Measurements from ENCODE around the gene DMPK.
A peak's percentile ranks its signal among the peaks of the same experiment; 100 is the strongest.

The DMPK gene, protein sequence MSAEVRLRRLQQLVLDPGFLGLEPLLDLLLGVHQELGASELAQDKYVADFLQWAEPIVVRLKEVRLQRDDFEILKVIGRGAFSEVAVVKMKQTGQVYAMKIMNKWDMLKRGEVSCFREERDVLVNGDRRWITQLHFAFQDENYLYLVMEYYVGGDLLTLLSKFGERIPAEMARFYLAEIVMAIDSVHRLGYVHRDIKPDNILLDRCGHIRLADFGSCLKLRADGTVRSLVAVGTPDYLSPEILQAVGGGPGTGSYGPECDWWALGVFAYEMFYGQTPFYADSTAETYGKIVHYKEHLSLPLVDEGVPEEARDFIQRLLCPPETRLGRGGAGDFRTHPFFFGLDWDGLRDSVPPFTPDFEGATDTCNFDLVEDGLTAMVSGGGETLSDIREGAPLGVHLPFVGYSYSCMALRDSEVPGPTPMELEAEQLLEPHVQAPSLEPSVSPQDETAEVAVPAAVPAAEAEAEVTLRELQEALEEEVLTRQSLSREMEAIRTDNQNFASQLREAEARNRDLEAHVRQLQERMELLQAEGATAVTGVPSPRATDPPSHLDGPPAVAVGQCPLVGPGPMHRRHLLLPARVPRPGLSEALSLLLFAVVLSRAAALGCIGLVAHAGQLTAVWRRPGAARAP

DNA sequence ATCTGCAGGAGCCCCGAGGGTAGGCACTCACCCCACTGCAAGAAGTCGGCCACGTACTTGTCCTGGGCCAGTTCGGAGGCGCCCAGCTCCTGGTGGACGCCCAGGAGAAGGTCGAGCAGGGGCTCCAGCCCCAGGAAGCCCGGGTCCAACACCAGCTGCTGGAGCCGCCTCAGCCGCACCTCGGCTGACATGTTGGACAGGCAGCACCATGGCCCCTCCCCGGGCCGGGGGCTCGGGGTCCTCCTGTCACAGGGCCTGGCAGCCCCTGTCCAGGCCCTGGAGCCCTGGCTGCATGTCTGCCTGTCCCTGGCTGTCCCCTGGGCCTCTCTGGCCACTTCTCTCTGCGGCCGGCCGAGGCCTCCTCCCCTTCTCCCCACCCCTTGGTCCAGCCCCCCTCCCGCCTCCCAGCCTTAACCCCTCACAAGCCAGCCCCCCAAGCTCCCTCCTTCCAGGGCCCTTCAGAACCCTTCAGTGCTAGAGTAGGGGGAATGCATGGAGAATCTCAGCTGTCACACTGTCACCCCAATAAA, at the start of gene DMPK:
Gene DMPK (minus strand): TSS at position 329 of the 530 bp plus-strand sequence. CDS start 138 bp downstream, at position 191.
- no peak for DNase-seq

DNA sequence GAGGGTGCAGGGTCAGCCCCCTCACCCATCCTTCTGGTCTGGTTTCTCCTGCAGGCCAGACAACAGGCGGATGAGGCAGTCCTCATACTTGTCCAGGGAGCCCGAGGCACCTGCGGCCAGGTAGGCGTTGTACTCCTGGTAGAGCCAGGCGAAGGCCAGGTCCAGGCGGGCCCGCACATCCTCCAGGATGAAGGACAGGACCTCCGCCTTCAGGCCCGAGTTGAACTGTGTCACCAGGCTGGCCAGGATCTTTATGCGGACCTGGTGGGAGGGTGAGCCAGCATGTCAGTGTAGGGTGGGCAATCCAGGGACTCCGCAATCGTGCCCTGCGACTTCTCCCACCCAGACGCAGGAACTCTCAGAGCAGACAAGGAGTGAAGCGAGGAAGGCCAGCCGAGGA, 46.7 kb upstream of the DMPK start:
- DNase-seq, result no peak

DNA sequence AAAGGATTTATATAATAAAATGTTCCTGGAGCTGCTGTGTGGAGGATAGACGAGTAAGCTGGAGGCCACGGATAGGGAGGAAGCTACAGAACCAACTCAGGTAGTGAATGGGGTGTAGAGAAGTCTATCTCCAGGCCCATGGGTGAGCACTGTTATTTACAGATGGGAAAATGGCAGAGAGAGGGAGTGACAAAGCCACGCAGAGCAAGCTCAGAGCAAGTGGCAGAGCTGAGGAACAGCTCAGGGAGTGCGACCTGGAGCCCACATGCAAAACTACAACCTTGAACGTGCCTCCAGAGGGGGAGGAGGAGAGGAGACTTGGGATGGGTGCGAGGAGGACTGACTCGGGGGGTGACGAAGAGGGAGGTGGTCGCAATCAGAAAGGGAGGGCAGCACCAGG, 46.2 kb upstream of the DMPK start:
- no peak for DNase-seq

DNA sequence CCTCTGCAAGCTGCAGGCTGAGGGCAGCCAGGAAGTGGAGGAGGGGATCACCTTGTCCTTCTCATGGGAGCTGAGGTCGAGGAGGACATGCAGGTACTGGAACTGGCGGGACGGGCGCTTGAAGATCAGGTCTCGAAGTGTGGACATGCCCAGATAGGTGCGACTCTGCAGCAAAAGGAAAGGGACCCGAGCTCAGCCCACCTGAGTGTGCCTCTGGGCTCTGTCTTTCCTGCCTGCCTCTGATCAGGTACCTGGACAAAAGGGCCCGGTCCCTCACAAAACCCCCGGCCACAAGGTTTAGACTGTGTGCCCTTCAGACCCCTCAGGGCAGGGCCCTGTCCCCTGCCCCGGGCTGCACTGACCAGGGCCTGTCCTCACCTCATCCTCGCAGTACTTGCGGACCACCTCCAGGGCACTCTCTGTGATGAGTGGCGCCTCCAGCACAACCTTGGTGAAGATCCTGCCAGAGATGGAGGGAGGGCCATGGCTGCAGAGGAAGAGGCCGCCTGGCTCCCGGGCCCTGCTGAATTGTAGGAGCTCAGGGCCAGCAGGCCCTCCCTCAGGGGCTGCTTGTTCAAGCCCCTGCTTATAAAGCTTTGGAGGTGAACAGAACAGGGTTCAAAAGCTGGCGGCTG, 45.3 kb upstream of the DMPK start:
- DNase-seq, result no peak

DNA sequence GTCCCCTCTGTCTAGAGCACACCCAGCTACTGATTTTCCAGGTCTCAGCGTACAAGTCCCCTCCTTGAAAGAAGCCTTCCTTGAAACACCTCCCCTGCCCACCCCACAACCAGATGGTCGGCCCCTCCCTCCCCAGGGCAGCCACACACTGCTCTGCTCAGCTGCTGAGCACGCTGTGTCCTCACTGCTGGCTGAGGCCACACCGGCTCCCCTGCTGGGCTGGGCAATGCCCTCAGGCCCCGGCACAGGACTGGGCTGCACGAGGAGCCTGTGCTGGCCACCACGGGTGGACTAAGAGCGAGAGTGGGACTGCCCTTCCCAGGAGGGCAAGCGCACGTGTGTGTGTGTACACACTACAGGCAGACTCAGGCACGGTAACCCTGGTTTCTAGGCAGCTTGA, 44.6 kb upstream of the DMPK start:
- DNase-seq, result no peak

DNA sequence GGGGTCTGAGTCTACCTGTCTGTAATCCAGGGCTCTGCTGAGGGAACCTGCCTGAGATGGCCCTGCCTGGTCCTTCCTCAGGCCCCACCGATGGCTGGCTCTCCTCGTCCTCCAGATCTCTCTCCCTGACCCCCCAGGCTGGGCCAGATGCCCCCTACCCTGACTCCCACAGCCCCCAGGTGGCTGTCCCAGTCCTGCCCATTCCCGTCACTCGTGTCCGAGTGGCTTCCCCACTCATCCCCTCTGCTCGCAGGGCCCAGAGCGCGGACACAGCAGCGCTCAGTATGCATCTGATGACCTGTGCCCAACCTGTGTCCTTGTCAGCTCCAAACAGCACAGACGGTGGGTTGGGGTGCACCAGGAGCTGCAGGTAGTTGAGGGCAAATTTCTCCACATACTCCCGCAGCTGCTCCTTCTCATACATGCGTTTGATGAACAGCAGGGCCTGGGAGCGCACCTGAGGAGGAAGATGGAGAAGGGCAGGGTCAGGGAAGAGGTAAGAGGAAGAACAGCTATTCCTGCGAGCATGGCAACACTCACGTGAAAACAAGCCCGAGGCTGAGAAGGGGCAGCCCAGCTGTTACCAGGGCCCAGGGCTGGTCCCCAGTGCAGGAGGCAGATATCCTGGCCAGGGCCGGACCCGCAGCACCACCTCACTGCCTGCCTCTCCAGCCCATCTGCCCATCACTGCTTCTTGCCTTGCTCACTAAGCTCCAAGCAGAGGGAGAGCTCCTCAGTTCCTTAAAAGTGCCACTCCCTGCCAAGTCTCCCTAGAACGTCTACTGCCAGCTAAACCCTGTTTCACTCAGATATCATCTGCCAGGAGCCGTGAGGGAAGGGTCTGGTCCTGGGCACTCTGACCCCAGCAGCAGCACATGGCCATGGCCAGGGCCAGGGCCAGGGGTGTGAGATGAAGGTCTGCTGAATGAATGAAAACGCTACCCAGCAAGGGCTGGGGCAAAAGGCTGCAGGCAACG, 43.9 kb upstream of the DMPK start:
- DNase-seq, result no peak

DNA sequence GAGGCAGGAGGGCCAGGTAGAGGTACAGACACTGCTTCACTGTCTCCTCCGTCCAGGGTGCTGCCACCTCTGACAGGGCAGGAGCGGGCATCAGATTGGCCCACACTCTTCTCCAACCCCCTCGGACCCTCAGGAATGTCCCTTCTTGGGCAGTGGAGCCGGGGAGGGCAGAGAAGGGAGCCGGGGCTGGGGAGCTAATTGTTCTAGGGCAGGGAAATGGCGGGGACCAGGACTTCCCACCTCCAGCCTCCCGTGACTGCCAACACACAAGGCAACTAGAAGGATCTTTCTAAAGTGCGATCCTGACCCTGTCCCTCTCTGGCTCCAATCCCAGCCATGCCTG, 42.9 kb upstream of the DMPK start:
- DNase-seq, result no peak

DNA sequence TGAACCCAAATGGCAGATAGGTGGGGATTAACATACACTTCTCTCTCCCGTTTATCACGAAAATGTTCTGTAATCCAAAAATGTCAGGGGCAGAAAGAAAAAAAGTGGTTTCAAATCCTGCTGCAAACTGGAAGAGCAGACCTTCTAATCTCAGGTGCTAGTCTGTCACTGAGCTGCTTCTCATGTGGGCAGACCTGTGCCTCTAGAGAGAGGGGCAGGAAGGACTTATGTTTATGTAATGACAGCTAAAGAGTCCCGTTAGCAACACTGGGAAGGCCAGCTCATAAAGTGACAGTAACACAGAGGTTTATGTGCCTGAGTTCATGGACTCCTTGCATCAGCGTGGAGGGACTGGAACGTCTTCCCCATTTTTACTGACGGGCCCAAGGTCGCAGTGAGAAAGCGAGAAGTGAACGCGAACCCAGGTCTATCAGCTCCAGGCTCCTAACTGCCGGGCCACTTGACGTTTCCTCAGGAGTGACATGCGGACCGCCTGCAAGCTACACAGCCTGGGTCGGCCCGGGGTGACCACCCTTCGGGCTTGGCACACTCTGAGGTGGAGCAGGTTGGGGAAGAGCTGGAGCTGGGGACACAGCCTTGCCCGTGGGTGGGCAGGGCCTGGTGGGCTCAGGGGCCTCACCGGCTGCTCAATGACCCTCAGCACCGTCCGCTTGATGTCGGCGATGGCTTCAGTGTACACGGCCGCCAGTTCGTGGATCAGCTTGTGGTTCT, 42.4 kb upstream of the DMPK start:
- no peak for DNase-seq

DNA sequence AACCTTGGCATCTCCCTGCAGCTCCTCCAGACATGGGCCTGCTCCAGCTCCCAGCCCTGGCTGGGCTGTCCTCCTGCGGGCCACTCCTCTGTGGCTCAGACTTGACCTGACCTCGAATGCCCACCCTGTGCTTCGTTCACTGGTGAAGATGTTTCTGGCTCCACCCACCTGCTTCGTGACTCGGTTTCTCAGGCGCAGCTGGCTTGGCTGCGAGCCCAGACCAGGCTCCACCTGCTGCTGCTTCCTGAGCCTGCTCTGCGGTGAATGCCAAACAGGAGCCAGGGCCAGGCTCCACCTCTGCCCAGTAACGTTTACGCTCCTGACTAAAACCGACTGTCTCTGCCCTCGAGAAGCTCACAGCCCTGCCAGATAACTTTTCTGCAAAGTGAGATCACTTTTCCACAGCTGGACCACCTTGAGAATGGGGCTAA, 41.8 kb upstream of the DMPK start:
- no peak for DNase-seq

DNA sequence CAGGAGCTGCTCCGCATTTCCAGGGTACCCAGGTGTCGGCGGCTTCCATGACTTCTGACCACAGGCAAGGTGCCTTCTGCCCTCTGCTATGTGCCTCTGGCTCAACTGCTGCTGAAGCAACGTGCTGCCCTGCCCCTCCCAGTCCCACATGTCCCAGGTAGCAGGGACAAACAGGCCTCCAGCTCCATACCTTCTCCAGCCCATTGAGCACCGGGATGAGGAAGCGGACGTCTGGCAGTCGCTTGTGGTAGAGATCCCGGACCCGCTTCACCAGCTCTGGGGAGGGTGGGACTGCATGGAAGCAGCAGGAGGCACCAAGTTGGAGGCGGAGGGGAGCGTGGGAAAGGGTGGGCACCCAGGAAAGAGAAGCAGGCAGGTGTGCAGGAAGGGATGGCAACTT, 40.9 kb upstream of the DMPK start:
- DNase-seq, result no peak

DNA sequence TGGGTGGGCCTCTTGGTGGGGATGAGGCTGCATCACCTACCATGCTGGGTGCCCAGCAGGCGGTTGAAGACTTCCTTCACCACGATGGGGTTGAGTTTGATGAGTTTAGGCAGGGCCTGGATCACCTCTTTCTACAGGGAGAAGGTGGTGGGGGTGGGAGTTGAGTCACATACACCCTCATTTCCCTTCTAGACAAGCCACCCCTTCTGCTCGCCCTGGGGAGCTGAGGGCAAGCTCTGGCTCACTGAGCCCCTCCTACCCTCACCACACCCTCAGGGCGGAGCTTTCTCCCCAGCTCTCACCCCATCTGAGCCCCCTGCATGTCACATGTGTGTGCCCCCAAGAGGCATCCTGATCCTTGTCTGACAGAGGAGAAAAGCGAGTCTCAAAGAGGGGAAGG, 40.4 kb upstream of the DMPK start:
- no peak for DNase-seq

DNA sequence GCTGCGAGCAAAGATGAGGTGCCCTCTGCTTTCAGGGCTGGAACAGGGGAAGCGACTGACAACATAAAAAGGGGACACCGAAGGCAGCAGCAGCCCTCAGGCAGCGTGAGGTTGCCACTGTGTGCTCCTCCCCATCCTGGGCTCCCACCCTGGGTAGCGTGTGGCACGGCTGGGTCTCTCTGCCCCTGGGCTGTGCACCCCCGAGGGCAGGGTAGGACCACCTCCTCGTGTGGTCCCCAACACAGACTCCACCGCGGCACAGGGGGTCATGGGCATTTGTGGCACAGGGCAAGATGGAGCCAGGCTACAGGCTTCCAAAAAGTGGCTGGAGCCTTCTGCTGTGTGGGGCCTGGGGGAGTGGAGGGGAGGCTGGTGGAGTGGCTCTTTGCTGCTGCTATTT, 39.3 kb upstream of the DMPK start:
- no peak for DNase-seq

DNA sequence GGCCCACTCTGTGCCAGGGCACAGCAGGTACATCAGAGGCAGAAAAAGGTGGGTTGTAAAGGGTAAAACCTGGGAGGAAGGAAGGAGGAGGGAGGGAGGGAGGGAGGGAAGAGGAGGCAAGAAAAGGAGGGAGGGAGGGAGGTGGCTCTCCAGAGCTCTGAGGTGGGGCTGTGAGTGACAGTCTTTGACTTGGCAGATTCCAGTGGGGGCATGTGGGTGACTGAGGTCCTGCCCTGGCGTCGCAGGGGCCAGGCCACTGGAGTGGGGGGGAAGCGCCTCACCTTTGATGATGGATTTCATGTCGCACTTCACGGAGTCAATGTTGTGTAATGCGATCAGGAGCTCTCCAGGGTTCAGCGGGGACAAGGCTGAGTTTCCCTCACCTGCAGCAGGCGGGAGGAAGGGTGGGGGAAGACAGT, 38.8 kb upstream of the DMPK start:
- DNase-seq, result no peak

DNA sequence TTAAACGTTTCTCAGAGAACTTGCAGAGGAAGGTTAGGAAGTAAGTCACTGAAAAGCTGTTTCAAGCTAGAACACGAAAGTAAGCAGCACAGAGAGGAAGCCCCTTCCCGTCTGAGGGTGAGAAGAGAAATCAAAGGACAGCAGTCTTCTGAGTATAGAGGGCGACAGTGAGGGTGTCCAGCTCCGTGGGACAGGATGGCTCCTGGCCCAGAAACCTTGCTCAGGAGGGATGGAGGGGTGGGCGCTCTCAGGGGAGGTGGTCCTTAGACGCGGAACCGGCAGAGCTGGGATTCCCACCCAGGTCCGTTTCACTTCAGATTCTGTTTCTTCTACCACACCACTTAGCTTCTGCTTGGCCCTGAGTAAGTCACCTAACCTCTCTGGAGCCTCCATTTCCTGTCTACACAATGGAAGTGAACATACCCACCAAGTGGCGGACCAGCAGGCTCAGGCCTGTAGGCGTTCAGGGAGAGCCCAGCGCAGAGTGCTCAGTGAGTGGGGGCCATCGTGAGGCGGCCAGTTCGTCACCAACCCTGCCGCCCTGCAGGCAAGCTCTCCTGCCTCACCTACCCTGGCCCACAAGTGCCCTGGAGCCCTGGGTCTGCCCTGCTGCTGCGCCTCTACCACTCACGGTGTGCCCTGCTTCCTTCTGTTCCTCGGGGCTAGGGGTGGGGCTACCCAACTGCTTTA, 38.3 kb upstream of the DMPK start:
- DNase-seq, result no peak

DNA sequence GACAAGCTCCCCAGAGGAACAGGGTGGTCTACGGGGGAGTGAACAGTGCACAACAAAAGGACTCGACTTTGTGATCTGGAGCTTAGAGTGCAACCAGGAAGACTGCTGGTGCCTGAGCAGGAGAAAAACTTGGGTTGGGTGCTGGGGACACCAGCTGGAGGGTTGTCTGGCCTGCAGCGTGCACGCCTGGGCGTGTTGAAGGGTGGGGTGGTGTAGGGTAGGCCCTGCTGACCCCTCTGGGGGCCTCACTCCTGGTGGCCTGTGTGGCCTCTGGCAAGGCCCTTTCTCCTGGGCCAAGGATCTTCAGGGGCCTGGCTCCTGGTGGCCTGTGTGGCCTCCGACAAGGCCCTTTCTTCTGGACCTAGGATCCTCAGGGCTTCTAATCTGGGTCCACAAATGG, 37.5 kb upstream of the DMPK start:
- no peak for DNase-seq

DNA sequence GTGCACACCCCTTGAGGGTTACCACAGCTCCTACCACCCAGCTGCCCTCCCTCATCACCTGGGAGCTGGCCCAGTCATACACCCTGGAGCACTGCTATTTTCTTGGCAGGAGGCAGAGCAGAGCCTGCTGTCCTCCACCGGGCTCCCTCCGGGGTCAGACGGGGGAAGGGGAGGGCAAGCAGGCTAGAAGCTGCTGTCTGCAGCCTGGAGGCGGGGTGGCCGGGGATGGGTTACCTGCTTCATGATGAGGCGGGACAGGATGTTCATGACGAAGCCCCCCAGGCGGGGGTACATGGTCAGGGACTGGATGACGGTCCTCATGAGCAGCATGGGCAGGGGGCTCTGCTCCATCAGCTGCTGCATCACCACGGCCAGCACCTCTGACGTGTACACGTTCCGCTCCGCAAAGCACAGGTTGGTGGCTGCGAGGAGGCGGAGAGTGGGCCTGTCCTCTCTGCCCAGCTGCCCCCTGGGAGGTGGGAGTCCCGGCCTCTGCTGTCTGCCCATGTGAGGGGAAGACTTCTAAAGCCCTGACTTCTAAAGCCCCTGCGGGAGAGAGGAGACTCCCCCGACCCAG, 35.5 kb upstream of the DMPK start:
- no peak for DNase-seq

DNA sequence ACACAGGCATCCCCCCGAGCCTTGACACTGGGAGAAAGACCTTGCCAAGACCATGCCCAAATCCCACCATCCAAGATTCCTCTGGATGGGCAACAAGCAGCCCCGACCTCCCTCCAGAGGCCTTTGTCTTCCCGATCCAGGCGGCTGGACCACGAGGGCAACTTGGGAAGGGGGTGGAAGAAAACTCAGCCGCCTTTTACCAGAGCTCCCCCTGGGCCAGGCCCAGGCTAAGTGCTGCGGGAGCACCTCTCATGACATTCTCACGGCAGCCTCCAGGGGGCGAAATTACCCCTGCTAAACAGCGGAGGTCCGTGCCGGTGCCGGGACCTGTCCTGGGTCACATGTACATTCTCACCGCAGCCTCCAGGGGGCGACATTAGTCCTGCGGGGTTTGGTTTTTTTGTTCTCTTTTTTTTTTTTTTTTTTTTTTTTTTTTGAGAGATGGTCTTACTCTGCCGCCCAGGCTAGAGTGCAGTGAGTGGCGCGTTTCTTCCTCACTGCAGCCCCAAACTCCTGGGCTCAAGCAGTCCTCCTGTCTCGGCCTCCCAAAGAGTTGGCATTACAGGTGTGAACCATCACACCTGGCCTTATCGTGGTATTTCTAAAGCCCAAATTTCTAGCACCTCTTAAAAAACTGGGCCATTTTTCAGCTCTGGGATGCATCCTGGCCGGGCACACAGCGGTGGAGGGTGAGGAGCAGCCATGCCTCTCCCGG, 34.9 kb upstream of the DMPK start:
- DNase-seq, result peak; percentile 98 to 99

DNA sequence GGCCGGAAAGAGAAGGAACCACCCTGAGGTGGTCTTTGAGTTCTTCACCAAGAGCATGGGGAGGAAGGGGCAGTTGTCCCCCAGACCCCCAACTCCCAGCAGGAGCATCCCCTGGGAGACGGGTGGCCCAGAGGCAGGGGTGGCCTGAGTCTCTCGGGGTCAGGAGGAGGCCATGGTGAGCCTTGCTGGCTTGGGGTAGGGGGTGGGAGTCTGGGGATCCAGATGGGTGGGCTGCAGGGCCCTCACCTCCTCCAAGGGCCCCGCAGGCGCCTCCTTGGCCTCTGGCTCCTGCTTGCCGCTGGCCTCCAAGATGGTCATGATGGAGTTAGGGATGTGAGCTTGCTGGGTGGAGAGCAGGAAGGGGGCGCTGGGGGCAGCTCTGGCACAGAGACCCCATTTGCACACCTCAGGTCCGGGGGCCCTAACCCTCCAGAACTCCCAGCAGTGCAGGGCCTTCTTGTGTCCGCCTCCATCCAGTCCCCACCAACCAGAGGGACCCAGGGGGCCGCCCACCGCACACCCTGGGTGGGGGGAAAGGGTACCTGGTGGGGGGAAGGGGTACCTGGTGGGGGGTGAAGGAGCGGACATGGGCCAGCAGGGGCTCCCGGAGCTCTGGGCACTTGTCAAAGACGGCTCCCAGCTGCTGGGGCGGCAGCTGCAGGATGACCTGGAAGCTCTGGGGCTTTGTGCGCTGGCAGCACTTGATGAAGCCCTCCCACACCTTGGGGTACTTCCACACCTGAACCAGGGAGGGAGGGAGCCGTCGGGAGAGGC, 34.1 kb upstream of the DMPK start:
- no peak for DNase-seq

DNA sequence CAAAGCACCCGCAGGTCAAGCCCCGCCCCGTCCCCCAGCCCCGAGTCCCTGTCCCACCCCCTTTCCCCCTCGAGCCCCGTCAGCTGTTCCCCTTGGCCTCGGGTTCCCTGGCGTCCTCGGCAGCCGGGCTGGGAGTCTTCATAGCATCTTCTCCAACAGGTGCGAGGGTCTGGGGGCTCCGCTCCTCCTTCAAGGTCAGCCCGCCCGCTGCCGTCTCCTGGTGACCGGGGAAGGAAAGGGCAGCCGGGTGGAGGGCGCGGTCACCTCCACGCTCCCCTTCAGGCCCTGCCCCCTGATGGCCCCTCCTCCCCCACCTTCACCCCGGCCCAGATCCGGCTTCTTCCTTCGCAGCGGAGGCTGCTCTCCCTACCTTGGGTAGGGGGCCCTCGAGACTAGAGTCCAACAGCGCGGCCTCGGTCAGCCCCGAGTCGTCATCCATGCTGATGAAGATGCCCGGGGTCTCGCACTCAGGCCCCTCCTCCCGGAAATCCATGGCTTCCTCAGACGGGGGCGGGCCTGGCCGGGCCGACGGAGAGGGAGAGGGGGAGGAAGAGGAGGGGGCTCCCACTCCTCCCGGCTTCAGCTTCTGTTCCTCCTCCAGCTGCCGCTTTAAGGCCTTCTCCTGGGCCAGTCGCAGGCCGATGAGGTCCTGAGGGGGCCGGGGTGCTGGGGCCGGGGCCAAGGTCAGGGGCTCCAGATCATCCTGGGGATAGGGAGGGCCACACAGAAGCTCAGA, 33.4 kb upstream of the DMPK start:
- DNase-seq, result no peak

All from stimulated activated CD4-positive, alpha-beta T cell treated with anti-CD3 and anti-CD28 coated beads, Interleukin-2, amount 100 ng/mL, for 48 hours (primary cell).